ENCODE results near the gene NUDT21.

The NUDT21 gene

GRCh38 chr16:56424791-56425438 lies 26.2 kb downstream of the NUDT21 start:
- H3K27me3 ChIP-seq, result no peaks in the 10 kb centered on the region
- peaks cover 0 to 16% (median 6%) of the 10 kb centered on the region in 11 experiments; a peak in 12 of 22 replicates for H3K36me3 ChIP-seq
- peak overlapping the region; percentile 87 to 98 (median 94) for H3K9ac ChIP-seq
- no peak for TF ChIP-seq Cebpa-rat (IDR thresholded peaks at IDR 0.05)
- H3K9me3 ChIP-seq (replicated peaks in 1 of 11), result no peaks in the 10 kb centered on the region
- peaks cover 31 to 43% (median 37%) of the 10 kb centered on the region in 10 experiments for H3K4me1 ChIP-seq
- peak overlapping the region; percentile 88 to 98 (median 96) for H3K4me2 ChIP-seq
- H4K20me1 ChIP-seq, result peaks cover 19 to 50% (median 36%) of the 10 kb centered on the region in 11 experiments; a peak in 21 of 22 replicates
- H3K4me3 ChIP-seq, result peak overlapping the region; percentile 77 to 98 (median 96)
- peak overlapping the region; percentile 85 to 95 (median 90) for H3K27ac ChIP-seq

DNA sequence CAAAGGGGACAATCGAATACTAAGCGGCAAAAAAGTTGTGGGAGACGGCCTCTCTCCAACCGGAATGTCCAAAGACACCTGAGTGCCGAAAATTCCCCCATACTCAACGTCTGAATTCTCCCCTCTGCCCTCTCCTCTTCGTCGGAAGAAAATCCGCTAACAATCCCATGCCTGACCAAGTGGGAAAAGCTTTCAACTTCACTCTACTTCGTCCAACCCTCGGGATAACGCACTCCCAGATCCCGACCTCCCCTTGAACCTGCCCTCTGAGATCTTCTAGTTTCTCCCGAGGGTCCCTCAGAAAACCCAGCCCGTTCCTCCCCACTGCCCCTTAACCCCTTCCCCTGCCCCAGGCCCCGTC lies 26.7 kb downstream of the NUDT21 start:
- Histone ChIP-seq H3K9me3 (replicated peaks in 1 of 11) (no peaks in the 10 kb centered on the region), H3K27me3 (no peaks in the 10 kb centered on the region), H3K9ac (peak overlapping the region; percentile 87 to 98 (median 94)), H3K27ac (peak overlapping the region; percentile 85 to 95 (median 90); a peak in 21 of 22 replicates), H3K36me3 (peaks cover 0 to 10% (median 5%) of the 10 kb centered on the region in 11 experiments; a peak in 11 of 22 replicates), H3K4me1 (peaks cover 31 to 48% (median 38%) of the 10 kb centered on the region in 10 experiments), H3K4me3 (peak overlapping the region; percentile 77 to 98 (median 96)), H4K20me1 (peaks cover 25 to 52% (median 41%) of the 10 kb centered on the region in 11 experiments; a peak in 21 of 22 replicates), H3K4me2 (peak overlapping the region; percentile 88 to 98 (median 96))
- no peak for TF ChIP-seq Cebpa-rat (IDR thresholded peaks at IDR 0.05)

GRCh38 chr16:56423584-56424403 lies 27.3 kb downstream of the NUDT21 start:
- Histone ChIP-seq H3K4me3 (peak overlapping the region; percentile 77 to 98 (median 96)), H3K9me3 (replicated peaks in 1 of 11) (no peaks in the 10 kb centered on the region), H3K9ac (peak overlapping the region; percentile 87 to 98 (median 94)), H3K4me1 (peaks cover 31 to 52% (median 38%) of the 10 kb centered on the region in 10 experiments), H4K20me1 (peaks cover 25 to 56% (median 47%) of the 10 kb centered on the region in 11 experiments; a peak in 21 of 22 replicates), H3K27ac (peak overlapping the region; percentile 85 to 95 (median 90); a peak in 21 of 22 replicates), H3K27me3 (no peaks in the 10 kb centered on the region), H3K4me2 (peak overlapping the region; percentile 88 to 98 (median 96)), H3K36me3 (peaks cover 0 to 7% (median 3%) of the 10 kb centered on the region in 11 experiments; a peak in 9 of 22 replicates)
- TF ChIP-seq Cebpa-rat (IDR thresholded peaks at IDR 0.05), result no peak

DNA sequence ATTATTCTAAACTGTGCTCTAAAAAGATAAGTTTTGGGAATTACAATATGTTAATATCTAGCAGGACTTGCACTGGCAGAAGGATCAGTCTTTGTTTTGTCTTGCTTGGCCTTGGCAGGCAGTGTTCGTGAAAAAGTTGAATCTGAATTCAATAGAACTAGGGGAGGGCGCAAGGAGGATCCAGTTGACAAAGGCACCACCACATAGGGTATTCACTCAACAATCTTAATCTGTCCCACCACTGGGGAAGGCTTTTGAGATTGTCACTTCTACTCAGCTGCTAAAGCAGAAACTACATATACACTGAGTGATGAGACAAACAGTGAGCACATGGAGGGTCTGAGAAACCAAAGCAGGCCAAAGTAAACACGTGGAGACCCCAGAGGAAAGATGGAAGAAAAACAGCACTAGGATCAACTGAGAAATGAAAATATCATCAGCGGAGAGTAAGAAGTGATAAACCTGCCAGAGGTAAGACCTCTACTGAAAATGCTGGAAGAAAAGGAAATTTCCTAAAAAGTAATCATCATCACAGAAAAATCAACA lies 28.2 kb downstream of the NUDT21 start:
- H4K20me1 ChIP-seq, result peaks cover 24 to 64% (median 50%) of the 10 kb centered on the region in 11 experiments; a peak in 20 of 22 replicates
- H3K4me2 ChIP-seq, result peak overlapping the region; percentile 88 to 98 (median 96)
- peaks cover 31 to 52% (median 38%) of the 10 kb centered on the region in 10 experiments for H3K4me1 ChIP-seq
- TF ChIP-seq Cebpa-rat (IDR thresholded peaks at IDR 0.05), result no peak
- H3K9ac ChIP-seq, result peak overlapping the region; percentile 15 to 98 (median 94); a peak in 18 of 22 replicates
- H3K27me3 ChIP-seq, result no peaks in the 10 kb centered on the region
- H3K36me3 ChIP-seq, result peaks cover 0 to 6% (median 1%) of the 10 kb centered on the region in 11 experiments; a peak in 3 of 22 replicates
- H3K9me3 ChIP-seq (replicated peaks in 1 of 11), result no peaks in the 10 kb centered on the region
- peak overlapping the region in 10 of 11 experiments; percentile 19 to 95 (median 90); a peak in 19 of 22 replicates for H3K27ac ChIP-seq
- H3K4me3 ChIP-seq, result peak overlapping the region in 7 of 10 experiments; percentile 77 to 98 (median 97); a peak in 9 of 20 replicates

GRCh38 chr16:56421976-56422669 lies 29.0 kb downstream of the NUDT21 start:
- Histone ChIP-seq H3K9me3 (replicated peaks in 1 of 11) (no peaks in the 10 kb centered on the region), H3K4me3 (no peak overlapping the region), H3K36me3 (peaks cover 0 to 15% (median 0%) of the 10 kb centered on the region in 11 experiments; a peak in 4 of 22 replicates), H3K9ac (no peak overlapping the region), H3K27ac (peak overlapping the region in 7 of 11 experiments; percentile 19 to 95 (median 92); a peak in 12 of 22 replicates), H3K27me3 (no peaks in the 10 kb centered on the region), H3K4me1 (peaks cover 31 to 53% (median 39%) of the 10 kb centered on the region in 10 experiments), H3K4me2 (peak overlapping the region; percentile 88 to 98 (median 96)), H4K20me1 (peaks cover 26 to 72% (median 56%) of the 10 kb centered on the region in 11 experiments; a peak in 20 of 22 replicates)
- no peak for TF ChIP-seq Cebpa-rat (IDR thresholded peaks at IDR 0.05)

- peak overlapping the region in 1 of 11 experiments; percentile 2; a peak in 1 of 22 replicates for H3K9ac ChIP-seq
- no peaks in the 10 kb centered on the region for H3K9me3 ChIP-seq (replicated peaks in 1 of 11)
- TF ChIP-seq Cebpa-rat (IDR thresholded peaks at IDR 0.05), result no peak
- H3K4me2 ChIP-seq, result peak overlapping the region in 7 of 11 experiments; percentile 88 to 97 (median 91); a peak in 12 of 22 replicates
- H3K4me3 ChIP-seq, result no peak overlapping the region
- H4K20me1 ChIP-seq, result peaks cover 31 to 81% (median 63%) of the 10 kb centered on the region in 11 experiments; a peak in 20 of 22 replicates
- no peak overlapping the region for H3K27ac ChIP-seq
- H3K4me1 ChIP-seq, result peaks cover 35 to 61% (median 43%) of the 10 kb centered on the region in 10 experiments
- H3K36me3 ChIP-seq, result peaks cover 0 to 17% (median 0%) of the 10 kb centered on the region in 11 experiments; a peak in 4 of 22 replicates
- no peaks in the 10 kb centered on the region for H3K27me3 ChIP-seq
Observed at GRCh38 chr16:56421313-56421712, 29.8 kb downstream of the NUDT21 start.

DNA sequence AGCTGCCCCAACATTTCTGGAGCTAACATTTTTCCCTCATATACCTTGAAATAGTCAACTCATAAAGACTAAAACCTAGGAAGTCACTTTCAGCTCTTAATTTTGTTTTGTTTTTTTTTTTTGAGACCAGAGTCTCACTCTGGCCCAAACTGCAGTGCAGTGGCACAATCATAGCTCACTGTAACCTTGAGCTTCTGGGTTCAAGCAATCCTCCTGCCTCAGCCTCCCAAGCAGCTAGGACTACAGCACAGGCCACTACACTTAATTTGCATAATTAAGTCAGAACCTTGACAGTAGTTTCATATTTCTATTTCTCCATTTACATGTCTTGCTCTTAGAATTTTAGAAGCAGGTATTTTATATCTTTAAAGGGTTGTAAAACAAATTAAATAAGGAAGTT lies 30.5 kb downstream of the NUDT21 start:
- Histone ChIP-seq H3K27me3 (no peaks in the 10 kb centered on the region), H3K36me3 (peaks cover 0 to 17% (median 0%) of the 10 kb centered on the region in 11 experiments; a peak in 4 of 22 replicates), H3K9ac (peak overlapping the region in 1 of 11 experiments; percentile 2; a peak in 1 of 22 replicates), H4K20me1 (peaks cover 34 to 88% (median 68%) of the 10 kb centered on the region in 11 experiments; a peak in 20 of 22 replicates), H3K4me1 (peaks cover 37 to 68% (median 45%) of the 10 kb centered on the region in 10 experiments), H3K4me2 (peak overlapping the region in 3 of 11 experiments; percentile 5 to 97 (median 97); a peak in 3 of 22 replicates), H3K9me3 (replicated peaks in 1 of 11) (no peaks in the 10 kb centered on the region), H3K4me3 (no peak overlapping the region), H3K27ac (no peak overlapping the region)
- TF ChIP-seq Cebpa-rat (IDR thresholded peaks at IDR 0.05), result no peak

Data from BLaER1 treated with 17β-estradiol and CSF1 and Interleukin-3, amounts not matched to agents 10 nM and 100 nM (cell line).